ENCODE measurements around the gene PCDH9. TPM values are rescaled to one million over a fixed set of nuclear protein-coding genes. Genes with fewer than 3 reads are reported as not detected.

Gene PCDH9
- total RNA-seq, 2 donors from 2014 or later: 0.95 to 1.8 TPM

- 92% methylated on average over 2 of the region's 2 CpGs for WGBS, 2 experiments (ENCODE audit: insufficient coverage in 1 of 2, insufficient read length in 1 of 2)
- DNase-seq: no peak
- TF ChIP-seq CTCF (conservative IDR thresholded peaks at IDR 0.05): no peak
- no peaks in the 10 kb centered on the region for H3K27me3 Mint-ChIP-seq (ENCODE audit: insufficient read depth)
- no peaks in the 10 kb centered on the region for H3K9me3 Mint-ChIP-seq
- H3K4me3 Mint-ChIP-seq: no peak overlapping the region
- Histone ChIP-seq H3K27me3 (ENCODE audit: control insufficient read depth, insufficient read depth, low read length, poor library complexity, severe bottlenecking) (no peaks in the 10 kb centered on the region), H3K4me3 (ENCODE audit: low read length) (no peak overlapping the region), H3K9ac (ENCODE audit: extremely low read depth, low read length, poor library complexity, severe bottlenecking) (no peak overlapping the region), H3K27ac (ENCODE audit: low read depth, low read length) (no peak overlapping the region), H3K4me1 (ENCODE audit: control insufficient read depth, insufficient read depth, low read length) (no peaks in the 10 kb centered on the region), H3K36me3 (ENCODE audit: control insufficient read depth, insufficient read depth, low read length) (no peaks in the 10 kb centered on the region), H3K9me3 (ENCODE audit: control insufficient read depth, low read length) (no peaks in the 10 kb centered on the region)
- H3K27ac Mint-ChIP-seq: no peak overlapping the region
- H3K36me3 Mint-ChIP-seq (ENCODE audit: low read depth): no peaks in the 10 kb centered on the region
- peaks cover 11% of the 10 kb centered on the region for H3K4me1 Mint-ChIP-seq
Observed at GRCh38 chr13:67152085-67152484, 78.1 kb downstream of the PCDH9 start.

DNA sequence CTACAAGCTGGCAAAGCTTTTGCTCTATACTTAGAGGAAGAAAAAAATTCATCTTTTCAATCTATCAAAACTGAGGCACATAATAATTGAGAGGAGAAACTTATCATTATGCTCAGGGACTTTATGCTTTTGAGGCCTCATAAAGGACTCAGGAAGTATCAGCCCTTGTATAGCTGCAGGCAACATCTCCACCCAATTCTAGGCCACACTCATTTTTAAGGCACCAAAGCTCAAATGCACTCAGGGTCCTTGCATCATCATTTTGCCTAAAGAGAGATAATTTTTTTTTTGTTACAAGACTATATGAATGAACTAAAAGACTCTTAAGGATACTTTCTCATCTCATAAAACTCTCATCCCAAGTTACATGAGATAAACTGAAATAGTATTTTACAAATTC lies 78.5 kb downstream of the PCDH9 start:
- H3K9ac ChIP-seq (ENCODE audit: extremely low read depth, low read length, poor library complexity, severe bottlenecking): no peak overlapping the region
- no peaks in the 10 kb centered on the region for H3K9me3 ChIP-seq (ENCODE audit: control insufficient read depth, low read length)
- H3K4me3 ChIP-seq (ENCODE audit: low read length): no peak overlapping the region
- H3K4me3 Mint-ChIP-seq: no peak overlapping the region
- H3K36me3 Mint-ChIP-seq (ENCODE audit: low read depth): no peaks in the 10 kb centered on the region
- no peak overlapping the region for H3K27ac Mint-ChIP-seq
- no peak overlapping the region for H3K27ac ChIP-seq (ENCODE audit: low read depth, low read length)
- no peaks in the 10 kb centered on the region for H3K27me3 ChIP-seq (ENCODE audit: control insufficient read depth, insufficient read depth, low read length, poor library complexity, severe bottlenecking)
- no peak for DNase-seq
- H3K4me1 Mint-ChIP-seq: peaks cover 12% of the 10 kb centered on the region
- TF ChIP-seq CTCF (conservative IDR thresholded peaks at IDR 0.05): no peak
- H3K27me3 Mint-ChIP-seq (ENCODE audit: insufficient read depth): no peaks in the 10 kb centered on the region
- H3K36me3 ChIP-seq (ENCODE audit: control insufficient read depth, insufficient read depth, low read length): no peaks in the 10 kb centered on the region
- no peaks in the 10 kb centered on the region for H3K4me1 ChIP-seq (ENCODE audit: control insufficient read depth, insufficient read depth, low read length)
- H3K9me3 Mint-ChIP-seq: no peaks in the 10 kb centered on the region

DNA sequence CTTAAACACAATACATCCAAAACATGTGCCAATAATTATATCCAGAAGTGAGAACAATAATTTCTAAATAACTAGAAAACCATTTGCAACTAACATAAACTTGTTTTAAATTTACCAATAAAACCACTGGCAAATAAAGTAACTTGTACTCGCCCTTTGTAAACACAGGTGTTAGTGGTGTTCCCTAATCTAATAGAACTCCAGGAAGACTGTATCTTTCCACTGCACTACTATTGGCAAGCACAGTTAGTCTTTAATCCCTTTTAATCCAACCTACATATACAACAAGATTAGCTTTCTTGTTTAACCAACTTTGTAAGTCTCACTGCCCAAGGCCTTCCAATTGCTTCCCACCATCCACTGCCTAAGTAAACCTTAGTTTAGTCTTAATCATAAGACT lies 79.5 kb downstream of the PCDH9 start:
- no peaks in the 10 kb centered on the region for H3K9me3 Mint-ChIP-seq
- WGBS, 2 experiments (ENCODE audit: insufficient coverage in 1 of 2, insufficient read length in 1 of 2): 91 to 100% methylated on average over 1 of the region's 1 CpG
- no peak for DNase-seq

More for the DNA sequence above, 79.5 kb downstream of the PCDH9 start:
- H3K9ac ChIP-seq (ENCODE audit: extremely low read depth, low read length, poor library complexity, severe bottlenecking): no peak overlapping the region
- H3K4me1 Mint-ChIP-seq: peaks cover 12% of the 10 kb centered on the region
- no peak for TF ChIP-seq CTCF (conservative IDR thresholded peaks at IDR 0.05)
- no peaks in the 10 kb centered on the region for H3K36me3 ChIP-seq (ENCODE audit: control insufficient read depth, insufficient read depth, low read length)
- H3K4me3 Mint-ChIP-seq: no peak overlapping the region
- H3K27ac ChIP-seq (ENCODE audit: low read depth, low read length): no peak overlapping the region
- H3K27ac Mint-ChIP-seq: no peak overlapping the region
- no peaks in the 10 kb centered on the region for H3K27me3 Mint-ChIP-seq (ENCODE audit: insufficient read depth)
- no peak overlapping the region for H3K4me3 ChIP-seq (ENCODE audit: low read length)
- H3K9me3 ChIP-seq (ENCODE audit: control insufficient read depth, low read length): no peaks in the 10 kb centered on the region
- no peaks in the 10 kb centered on the region for H3K36me3 Mint-ChIP-seq (ENCODE audit: low read depth)
- H3K4me1 ChIP-seq (ENCODE audit: control insufficient read depth, insufficient read depth, low read length): no peaks in the 10 kb centered on the region
- no peaks in the 10 kb centered on the region for H3K27me3 ChIP-seq (ENCODE audit: control insufficient read depth, insufficient read depth, low read length, poor library complexity, severe bottlenecking)
